Subcutaneous preadipocyte (primary cell): ENCODE measurements around the gene LBR. TPM values are rescaled to one million over a fixed set of nuclear protein-coding genes. Genes with fewer than 3 reads are reported as not detected.

Experiments used
- total RNA-seq: library from RNA; depleted of rRNA; stranded (reverse); fragments of >200 nt; gene quantifications from 2 replicates; pipeline ENCODE4 v1.2.3, GENCODE V29; 2012

The LBR gene
- total RNA-seq: 52.5 and 81.7 TPM in 2 replicates

GRCh38 chr1:225427235-225428067 is at the start of gene LBR:
Gene LBR (minus strand): TSS chr1:225428038. CDS start chr1:225424075, 3,963 bp downstream.

Other genes starting within 250 kb of the LBR start
- gene ENAH, start 225.1 kb upstream of the LBR start, total RNA-seq: 54.0 and 70.0 TPM in 2 replicates